CD4-positive, alpha-beta T cell (primary cell): ENCODE measurements around the gene VSTM2B. TPM values are rescaled to one million over a fixed set of nuclear protein-coding genes. Genes with fewer than 3 reads are reported as not detected.

ENCODE experiments used
- ATAC-seq: fragments of 200-7000 bp; cut with Tn5 transposase; one replicate; pipeline ENCODE4 v1.10.0; 2022; ENCODE audit warnings: mild to moderate bottlenecking; ENCODE audit not compliant: poor library complexity
- CTCF ChIA-PET: fragments of 350-600 bp; sonication (Branson Sonifier 250); formaldehyde crosslinking; loops from one replicate; lab custom pipeline; 2021; ENCODE audit warnings: antibody characterized with exemption, inconsistent platforms; lab: Charles Lee
- POLR2A ChIA-PET: fragments of 350-600 bp; sonication (Branson Sonifier 250); formaldehyde crosslinking; loops from one replicate; lab custom pipeline; 2021; ENCODE audit warnings: antibody characterized with exemption, inconsistent platforms; lab: Charles Lee
- DNase-seq, 14 experiments: peaks; one replicate each; pipeline ENCODE4 v3.0.0-alpha.2; 2013 to 2020; ENCODE audit warnings: mixed read lengths in 2 of 14
- H3K27ac ChIP-seq, 2 donors: one replicate each; pipeline versions ENCODE4 v1.5.1 to v1.7.0; 2013; ENCODE audit warnings: low read length in 2 of 2, low read depth in 1 of 2, mild to moderate bottlenecking in 1 of 2
- H3K27me3 ChIP-seq, 2 experiments: 1 replicate in 1 of 2; 2 replicates in 1 of 2; pipeline versions ENCODE4 v1.6.1 to v1.7.0; 2013; ENCODE audit warnings: low read length in 2 of 2, control low read depth in 1 of 2, mild to moderate bottlenecking in 1 of 2, moderate library complexity in 1 of 2; ENCODE audit not compliant: insufficient read depth in 2 of 2, control insufficient read depth in 1 of 2
- H3K36me3 ChIP-seq: one replicate; pipeline ENCODE4 v1.6.1; 2013; ENCODE audit warnings: low read length, control low read depth; ENCODE audit not compliant: insufficient read depth
- H3K4me1 ChIP-seq: one replicate; pipeline ENCODE4 v1.6.1; 2013; ENCODE audit warnings: low read length, control low read depth; ENCODE audit not compliant: insufficient read depth
- H3K4me3 ChIP-seq: one replicate; pipeline ENCODE4 v1.5.1; 2013; ENCODE audit warnings: mild to moderate bottlenecking, low read length, moderate library complexity
- H3K9me3 ChIP-seq, 2 experiments: 1 replicate in 1 of 2; 2 replicates in 1 of 2; pipeline versions ENCODE4 v1.6.1 to v1.7.0; 2013; ENCODE audit warnings: low read length in 2 of 2, mild to moderate bottlenecking in 2 of 2, control low read depth in 1 of 2, moderate library complexity in 1 of 2; ENCODE audit not compliant: control insufficient read depth in 1 of 2, insufficient read depth in 1 of 2
- H3K27ac Mint-ChIP-seq: one replicate; pipeline ENCODE4 v1.8.0; 2020; ENCODE audit warnings: mixed read lengths
- H3K27me3 Mint-ChIP-seq: one replicate; pipeline ENCODE4 v1.8.0; 2021; ENCODE audit warnings: mixed read lengths
- H3K36me3 Mint-ChIP-seq: one replicate; pipeline ENCODE4 v1.8.0; 2021; ENCODE audit warnings: low read depth, mixed read lengths
- H3K4me1 Mint-ChIP-seq: one replicate; pipeline ENCODE4 v1.8.0; 2021; ENCODE audit warnings: low read depth, mixed read lengths
- H3K4me3 Mint-ChIP-seq: one replicate; pipeline ENCODE4 v1.8.0; 2020; ENCODE audit warnings: mild to moderate bottlenecking, mixed read lengths
- H3K9me3 Mint-ChIP-seq: one replicate; pipeline ENCODE4 v1.8.0; 2020; ENCODE audit warnings: mixed read lengths
- CTCF ChIP-seq: fragments of 200-600 bp; IDR thresholded peaks from one replicate; pipeline ENCODE4 v1.8.0; 2022; ENCODE audit warnings: antibody characterized with exemption, mild to moderate bottlenecking
- intact Hi-C, 2 experiments: fragments of 100-400 bp; cut with DNase I in 1 of 2; cut with micrococcal nuclease in 1 of 2; formaldehyde crosslinking; loops; one replicate each; pipeline versions ENCODE4 v1.15.1 to v1.9.0; 2023 to 2025; cut with DNase I, micrococcal nuclease
- total RNA-seq, 174 experiments: library from RNA in 2 of 174; stranded (reverse) in 2 of 174; gene quantifications; one replicate each; pipeline ENCODE4 v1.2.3 and lab custom pipeline; 2021 to 2026

VSTM2B gene
- total RNA-seq, 2 experiments from 2014 or later: not detected

- Histone ChIP-seq H3K27me3 (peaks cover 3 to 7% of the 10 kb centered on the region in 2 experiments), H3K36me3 (no peaks in the 10 kb centered on the region), H3K9me3 (no peaks in the 10 kb centered on the region), H3K4me1 (no peaks in the 10 kb centered on the region), H3K4me3 (no peak overlapping the region), H3K27ac (no peak overlapping the region)
- Mint-ChIP-seq H3K4me1 (no peaks in the 10 kb centered on the region), H3K4me3 (no peak overlapping the region), H3K36me3 (no peaks in the 10 kb centered on the region), H3K9me3 (no peaks in the 10 kb centered on the region), H3K27me3 (peaks cover 19% of the 10 kb centered on the region), H3K27ac (no peak overlapping the region)
- no peak for TF ChIP-seq CTCF
- CTCF ChIA-PET: no interaction called here
- DNase-seq (no peak), ATAC-seq (no peak)
- POLR2A ChIA-PET: no interaction called here
- intact Hi-C loops: loop anchor here (5.0 to 10.0 kb wide), 3 partner anchors 864 to 1634 kb away; no protein-coding TSS in a partner anchor
Observed at GRCh38 chr19:29598496-29598895, 72.7 kb downstream of the VSTM2B start.

- Mint-ChIP-seq H3K4me3 (no peak overlapping the region), H3K9me3 (no peaks in the 10 kb centered on the region), H3K27ac (peak overlapping the region; percentile 99), H3K4me1 (peaks cover 26% of the 10 kb centered on the region), H3K27me3 (no peaks in the 10 kb centered on the region), H3K36me3 (peaks cover 17% of the 10 kb centered on the region)
- Histone ChIP-seq H3K27me3 (no peaks in the 10 kb centered on the region), H3K36me3 (no peaks in the 10 kb centered on the region), H3K27ac (no peak overlapping the region), H3K9me3 (no peaks in the 10 kb centered on the region), H3K4me1 (peaks cover 22% of the 10 kb centered on the region), H3K4me3 (no peak overlapping the region)
- POLR2A ChIA-PET: no interaction called here
- DNase-seq: no peak
- ATAC-seq: no peak
- no peak for TF ChIP-seq CTCF
- CTCF ChIA-PET: interaction anchor here (1.0 to 1.5 kb wide), 2 partner anchors 69 to 113 kb away, joined by 3 read pairs; no protein-coding TSS in a partner anchor
- intact Hi-C loops: loop anchor here in 1 of 2 experiments (10.0 kb wide), 1 partner anchor 231 kb away; no protein-coding TSS in a partner anchor
Observed at GRCh38 chr19:29603308-29603707, 77.5 kb downstream of the VSTM2B start.

- H3K9me3 ChIP-seq: no peaks in the 10 kb centered on the region
- peak within 1 kb of the TSS; percentile 97 for H3K4me3 ChIP-seq
- H3K36me3 ChIP-seq: peaks cover 23% of the 10 kb centered on the region
- ChIA-PET POLR2A (interaction anchor here (0.5 to 8.4 kb wide), 47 partner anchors 9 to 1812 kb away, joined by 3 to 276 read pairs (median 5); partner anchors contain the start of genes C19orf12, PLEKHF1 and URI1), CTCF (interaction anchor here (0.6 to 3.8 kb wide), 6 partner anchors 59 to 110 kb away, joined by 3 to 39 read pairs (median 7); partner anchors contain the start of gene PLEKHF1)
- Mint-ChIP-seq H3K27ac (peak within 1 kb of the TSS; percentile 99), H3K4me1 (peaks cover 41% of the 10 kb centered on the region), H3K4me3 (peak within 1 kb of the TSS; percentile 98), H3K36me3 (peaks cover 38% of the 10 kb centered on the region), H3K27me3 (no peaks in the 10 kb centered on the region), H3K9me3 (no peaks in the 10 kb centered on the region)
- DNase-seq (peak; percentile 95 to 99 (median 98)), ATAC-seq (peak; percentile 84)
- no peaks in the 10 kb centered on the region for H3K27me3 ChIP-seq
- H3K27ac ChIP-seq: peak within 1 kb of the TSS; percentile 98 to 100
- TF ChIP-seq CTCF: no peak
- intact Hi-C loops: loop anchor here (2.0 to 10.0 kb wide), 6 partner anchors 59 to 394 kb away; partner anchors contain the start of genes PLEKHF1 (in 1 of the 2), UQCRFS1 (in 1 of the 2) and URI1 (in 1 of the 2)
- H3K4me1 ChIP-seq: peaks cover 32% of the 10 kb centered on the region
Observed at GRCh38 chr19:29605653-29606419, 80.0 kb downstream of the VSTM2B start, which contains the start of gene POP4. POP4 (plus strand) TSS chr19:29606283; CDS start chr19:29606319, 36 bp downstream.
